Measurements from ENCODE around the gene CCDC68. TPM values are rescaled to one million over a fixed set of nuclear protein-coding genes. Genes with fewer than 3 reads are reported as not detected.

Gene CCDC68
- total and polyA plus RNA-seq, 2 donors (not counting 1 experiment from before 2014, with no cell fraction given): 5.1 to 8.3 TPM

DNA sequence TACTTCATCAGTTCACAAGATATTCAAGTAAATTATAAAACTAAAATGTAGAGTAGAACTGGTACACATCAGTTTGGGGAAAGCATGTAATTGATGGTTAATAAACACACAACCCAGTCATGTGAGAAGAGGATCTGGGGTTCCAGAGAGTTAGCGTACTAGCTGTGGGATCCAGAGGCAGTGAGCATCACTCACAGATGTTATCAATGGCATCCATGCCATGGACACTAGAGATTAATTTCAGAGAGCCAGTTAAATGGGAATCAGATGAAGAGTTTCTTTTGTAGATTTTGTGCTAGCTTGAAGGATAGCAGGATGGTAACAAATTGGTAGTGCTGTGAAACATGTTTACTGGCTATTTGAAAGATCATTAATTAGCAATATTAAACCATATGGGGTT lies 21.8 kb upstream of the CCDC68 start:
- Histone ChIP-seq H2AFZ (ENCODE audit: low read length) (no peak overlapping the region), H4K20me1 (ENCODE audit: control insufficient read depth, extremely low read depth, insufficient read depth, low read length) (no peaks in the 10 kb centered on the region), H3K36me3 (ENCODE audit: control insufficient read depth, insufficient read depth, low read length) (no peaks in the 10 kb centered on the region), H3K4me1 (ENCODE audit: control insufficient read depth, extremely low read depth, insufficient read depth, low read length) (no peaks in the 10 kb centered on the region), H3K79me2 (ENCODE audit: control insufficient read depth, insufficient read depth, low read length) (no peaks in the 10 kb centered on the region), H3K4me2 (ENCODE audit: extremely low read depth, insufficient read depth, low read length) (no peak overlapping the region), H3K27me3 (ENCODE audit: control insufficient read depth, insufficient read depth, low read length) (no peaks in the 10 kb centered on the region), H3K9ac (ENCODE audit: insufficient read depth, low read length) (no peak overlapping the region), H3K9me3 (ENCODE audit: control insufficient read depth, insufficient read depth, low read depth, low read length) (no peaks in the 10 kb centered on the region), H3K4me3 (replicated peaks in 1 of 4; ENCODE audit: control extremely low read depth in 1 of 4, insufficient read depth in 1 of 4, low read depth in 3 of 4, low read length in 4 of 4) (no peak overlapping the region), H3K27ac (ENCODE audit: insufficient read depth, low read length) (no peak overlapping the region)
- TF ChIP-seq CTCF (conservative IDR thresholded peaks at IDR 0.05 in 1 of 2, IDR thresholded peaks at IDR 0.05 in 1 of 2; ENCODE audit: low read depth in 1 of 2, low read length in 2 of 2): no peak
- no peak for TF ChIP-seq EZH2 (IDR thresholded peaks at IDR 0.05; ENCODE audit: low read length, missing control alignments)
- no peak for DNase-seq (ENCODE audit: low read depth in 2 of 2)

- H3K9ac ChIP-seq (ENCODE audit: insufficient read depth, low read length): no peak overlapping the region
- no peaks in the 10 kb centered on the region for H4K20me1 ChIP-seq (ENCODE audit: control insufficient read depth, extremely low read depth, insufficient read depth, low read length)
- H3K4me1 ChIP-seq (ENCODE audit: control insufficient read depth, extremely low read depth, insufficient read depth, low read length): no peaks in the 10 kb centered on the region
- TF ChIP-seq EZH2 (IDR thresholded peaks at IDR 0.05; ENCODE audit: low read length, missing control alignments) (no peak), CTCF (conservative IDR thresholded peaks at IDR 0.05 in 1 of 2, IDR thresholded peaks at IDR 0.05 in 1 of 2; ENCODE audit: low read depth in 1 of 2, low read length in 2 of 2) (no peak)
- H2AFZ ChIP-seq (ENCODE audit: low read length): no peak overlapping the region
- no peak for DNase-seq (ENCODE audit: low read depth in 2 of 2)
- no peak overlapping the region for H3K4me2 ChIP-seq (ENCODE audit: extremely low read depth, insufficient read depth, low read length)
- H3K79me2 ChIP-seq (ENCODE audit: control insufficient read depth, insufficient read depth, low read length): no peaks in the 10 kb centered on the region
- no peaks in the 10 kb centered on the region for H3K36me3 ChIP-seq (ENCODE audit: control insufficient read depth, insufficient read depth, low read length)
- H3K27me3 ChIP-seq (ENCODE audit: control insufficient read depth, insufficient read depth, low read length): no peaks in the 10 kb centered on the region
- no peak overlapping the region for H3K4me3 ChIP-seq (replicated peaks in 1 of 4; ENCODE audit: control extremely low read depth in 1 of 4, insufficient read depth in 1 of 4, low read depth in 3 of 4, low read length in 4 of 4)
- H3K9me3 ChIP-seq (ENCODE audit: control insufficient read depth, insufficient read depth, low read depth, low read length): no peaks in the 10 kb centered on the region
- H3K27ac ChIP-seq (ENCODE audit: insufficient read depth, low read length): no peak overlapping the region
These were observed 16.3 kb upstream of the CCDC68 start for GRCh38 chr18:54975598-54975997.

DNA sequence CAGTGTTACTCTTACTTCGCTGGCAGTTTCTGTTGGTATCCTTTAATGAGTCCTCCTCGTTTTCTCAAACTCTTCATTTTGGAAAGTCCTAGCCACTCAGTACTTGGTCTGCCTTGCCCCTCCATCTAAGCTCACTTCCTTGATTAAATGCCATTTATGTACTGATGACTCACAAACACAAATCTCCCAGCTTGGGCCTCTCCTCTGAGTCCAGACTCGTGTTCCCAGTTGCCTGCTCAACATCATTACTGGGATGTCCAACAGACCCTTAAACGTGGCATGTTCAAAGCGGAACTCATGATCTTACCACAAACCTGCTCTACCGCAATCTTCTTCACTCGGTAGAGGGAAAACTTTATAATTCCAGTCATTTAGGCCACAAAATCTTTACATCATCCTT lies 13.8 kb upstream of the CCDC68 start:
- Histone ChIP-seq H3K27me3 (ENCODE audit: control insufficient read depth, insufficient read depth, low read length) (no peaks in the 10 kb centered on the region), H3K36me3 (ENCODE audit: control insufficient read depth, insufficient read depth, low read length) (no peaks in the 10 kb centered on the region), H2AFZ (ENCODE audit: low read length) (no peak overlapping the region), H3K4me2 (ENCODE audit: extremely low read depth, insufficient read depth, low read length) (no peak overlapping the region), H3K27ac (ENCODE audit: insufficient read depth, low read length) (no peak overlapping the region), H3K4me3 (replicated peaks in 1 of 4; ENCODE audit: control extremely low read depth in 1 of 4, insufficient read depth in 1 of 4, low read depth in 3 of 4, low read length in 4 of 4) (no peak overlapping the region), H3K9ac (ENCODE audit: insufficient read depth, low read length) (no peak overlapping the region), H3K9me3 (ENCODE audit: control insufficient read depth, insufficient read depth, low read depth, low read length) (no peaks in the 10 kb centered on the region), H3K4me1 (ENCODE audit: control insufficient read depth, extremely low read depth, insufficient read depth, low read length) (no peaks in the 10 kb centered on the region), H4K20me1 (ENCODE audit: control insufficient read depth, extremely low read depth, insufficient read depth, low read length) (no peaks in the 10 kb centered on the region), H3K79me2 (ENCODE audit: control insufficient read depth, insufficient read depth, low read length) (no peaks in the 10 kb centered on the region)
- no peak for TF ChIP-seq CTCF (conservative IDR thresholded peaks at IDR 0.05 in 1 of 2, IDR thresholded peaks at IDR 0.05 in 1 of 2; ENCODE audit: low read depth in 1 of 2, low read length in 2 of 2)
- TF ChIP-seq EZH2 (IDR thresholded peaks at IDR 0.05; ENCODE audit: low read length, missing control alignments): no peak
- DNase-seq (ENCODE audit: low read depth in 2 of 2): no peak
